GM12892 (cell line): ENCODE measurements around the gene TCL1B.

ENCODE experiments used
- POLR2A ChIP-seq: IDR thresholded peaks from 2 replicates; pipeline ENCODE4 v1.6.1; 2011; ENCODE audit warnings: low read depth, low read length, control low read depth
- POLR2AphosphoS5 ChIP-seq: IDR thresholded peaks from 2 replicates; pipeline ENCODE4 v1.6.1; 2011; ENCODE audit warnings: low read depth, low read length, control low read depth

DNA sequence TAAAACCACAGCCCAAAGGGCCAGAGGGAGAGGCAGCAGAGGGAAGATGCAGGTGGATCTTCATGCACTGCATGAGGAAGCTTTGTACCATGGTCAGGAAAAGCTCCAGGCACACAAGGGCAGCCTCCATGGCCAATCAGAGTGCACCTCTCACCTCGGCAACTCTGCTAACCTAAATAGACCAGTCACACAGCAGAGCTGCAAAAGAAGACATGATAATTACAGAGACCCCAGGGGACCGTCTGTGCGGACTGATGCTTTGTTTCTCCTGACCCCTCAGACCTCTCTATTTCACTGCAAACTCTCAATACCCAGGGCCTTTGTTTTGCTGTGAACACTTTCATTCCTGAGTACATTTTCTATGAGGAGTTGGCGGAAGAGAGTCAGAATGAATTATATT is 10.7 kb upstream of the TCL1B start:
- no peak for TF ChIP-seq POLR2A
- no peak for TF ChIP-seq POLR2AphosphoS5
